ENCODE results near the gene ALKBH5. TPM values are rescaled to one million over a fixed set of nuclear protein-coding genes. Genes with fewer than 3 reads are reported as not detected.

Gene ALKBH5
- total and polyA plus RNA-seq, 9 of the 15 experiments (the other 6 are each of a cell fraction or from before 2014, with no cell fraction given): 11.4 to 70.0 (median 47.4) TPM

- TF ChIP-seq, protein P1, sequence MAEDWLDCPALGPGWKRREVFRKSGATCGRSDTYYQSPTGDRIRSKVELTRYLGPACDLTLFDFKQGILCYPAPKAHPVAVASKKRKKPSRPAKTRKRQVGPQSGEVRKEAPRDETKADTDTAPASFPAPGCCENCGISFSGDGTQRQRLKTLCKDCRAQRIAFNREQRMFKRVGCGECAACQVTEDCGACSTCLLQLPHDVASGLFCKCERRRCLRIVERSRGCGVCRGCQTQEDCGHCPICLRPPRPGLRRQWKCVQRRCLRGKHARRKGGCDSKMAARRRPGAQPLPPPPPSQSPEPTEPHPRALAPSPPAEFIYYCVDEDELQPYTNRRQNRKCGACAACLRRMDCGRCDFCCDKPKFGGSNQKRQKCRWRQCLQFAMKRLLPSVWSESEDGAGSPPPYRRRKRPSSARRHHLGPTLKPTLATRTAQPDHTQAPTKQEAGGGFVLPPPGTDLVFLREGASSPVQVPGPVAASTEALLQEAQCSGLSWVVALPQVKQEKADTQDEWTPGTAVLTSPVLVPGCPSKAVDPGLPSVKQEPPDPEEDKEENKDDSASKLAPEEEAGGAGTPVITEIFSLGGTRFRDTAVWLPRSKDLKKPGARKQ (CRISPR knock-in tag; IDR thresholded peaks at IDR 0.05): no peak
- TF ChIP-seq KAT7 (CRISPR knock-in tag; IDR thresholded peaks at IDR 0.05; ENCODE audit: borderline replicate concordance) (no peak), TCFL5 (CRISPR knock-in tag; conservative IDR thresholded peaks at IDR 0.05) (no peak), PHTF2 (CRISPR knock-in tag; IDR thresholded peaks at IDR 0.05) (no peak), SRSF9 (IDR thresholded peaks at IDR 0.05; ENCODE audit: borderline replicate concordance, low read depth, low read length) (no peak), ZNF830 (CRISPR knock-in tag; IDR thresholded peaks at IDR 0.05) (no peak), NFATC3 (IDR thresholded peaks at IDR 0.05) (no peak), SPI1 (IDR thresholded peaks at IDR 0.05; ENCODE audit: borderline replicate concordance, low read depth, low read length) (peak; percentile 76), ZNF75A (CRISPR knock-in tag; IDR thresholded peaks at IDR 0.05) (no peak), FIP1L1 (IDR thresholded peaks at IDR 0.05; ENCODE audit: low read depth, low read length, poor library complexity, severe bottlenecking) (no peak)
- TF ChIP-seq, protein P2, sequence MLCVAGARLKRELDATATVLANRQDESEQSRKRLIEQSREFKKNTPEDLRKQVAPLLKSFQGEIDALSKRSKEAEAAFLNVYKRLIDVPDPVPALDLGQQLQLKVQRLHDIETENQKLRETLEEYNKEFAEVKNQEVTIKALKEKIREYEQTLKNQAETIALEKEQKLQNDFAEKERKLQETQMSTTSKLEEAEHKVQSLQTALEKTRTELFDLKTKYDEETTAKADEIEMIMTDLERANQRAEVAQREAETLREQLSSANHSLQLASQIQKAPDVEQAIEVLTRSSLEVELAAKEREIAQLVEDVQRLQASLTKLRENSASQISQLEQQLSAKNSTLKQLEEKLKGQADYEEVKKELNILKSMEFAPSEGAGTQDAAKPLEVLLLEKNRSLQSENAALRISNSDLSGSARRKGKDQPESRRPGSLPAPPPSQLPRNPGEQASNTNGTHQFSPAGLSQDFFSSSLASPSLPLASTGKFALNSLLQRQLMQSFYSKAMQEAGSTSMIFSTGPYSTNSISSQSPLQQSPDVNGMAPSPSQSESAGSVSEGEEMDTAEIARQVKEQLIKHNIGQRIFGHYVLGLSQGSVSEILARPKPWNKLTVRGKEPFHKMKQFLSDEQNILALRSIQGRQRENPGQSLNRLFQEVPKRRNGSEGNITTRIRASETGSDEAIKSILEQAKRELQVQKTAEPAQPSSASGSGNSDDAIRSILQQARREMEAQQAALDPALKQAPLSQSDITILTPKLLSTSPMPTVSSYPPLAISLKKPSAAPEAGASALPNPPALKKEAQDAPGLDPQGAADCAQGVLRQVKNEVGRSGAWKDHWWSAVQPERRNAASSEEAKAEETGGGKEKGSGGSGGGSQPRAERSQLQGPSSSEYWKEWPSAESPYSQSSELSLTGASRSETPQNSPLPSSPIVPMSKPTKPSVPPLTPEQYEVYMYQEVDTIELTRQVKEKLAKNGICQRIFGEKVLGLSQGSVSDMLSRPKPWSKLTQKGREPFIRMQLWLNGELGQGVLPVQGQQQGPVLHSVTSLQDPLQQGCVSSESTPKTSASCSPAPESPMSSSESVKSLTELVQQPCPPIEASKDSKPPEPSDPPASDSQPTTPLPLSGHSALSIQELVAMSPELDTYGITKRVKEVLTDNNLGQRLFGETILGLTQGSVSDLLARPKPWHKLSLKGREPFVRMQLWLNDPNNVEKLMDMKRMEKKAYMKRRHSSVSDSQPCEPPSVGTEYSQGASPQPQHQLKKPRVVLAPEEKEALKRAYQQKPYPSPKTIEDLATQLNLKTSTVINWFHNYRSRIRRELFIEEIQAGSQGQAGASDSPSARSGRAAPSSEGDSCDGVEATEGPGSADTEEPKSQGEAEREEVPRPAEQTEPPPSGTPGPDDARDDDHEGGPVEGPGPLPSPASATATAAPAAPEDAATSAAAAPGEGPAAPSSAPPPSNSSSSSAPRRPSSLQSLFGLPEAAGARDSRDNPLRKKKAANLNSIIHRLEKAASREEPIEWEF (CRISPR knock-in tag; IDR thresholded peaks at IDR 0.05): no peak
- TF ChIP-seq, protein P3, sequence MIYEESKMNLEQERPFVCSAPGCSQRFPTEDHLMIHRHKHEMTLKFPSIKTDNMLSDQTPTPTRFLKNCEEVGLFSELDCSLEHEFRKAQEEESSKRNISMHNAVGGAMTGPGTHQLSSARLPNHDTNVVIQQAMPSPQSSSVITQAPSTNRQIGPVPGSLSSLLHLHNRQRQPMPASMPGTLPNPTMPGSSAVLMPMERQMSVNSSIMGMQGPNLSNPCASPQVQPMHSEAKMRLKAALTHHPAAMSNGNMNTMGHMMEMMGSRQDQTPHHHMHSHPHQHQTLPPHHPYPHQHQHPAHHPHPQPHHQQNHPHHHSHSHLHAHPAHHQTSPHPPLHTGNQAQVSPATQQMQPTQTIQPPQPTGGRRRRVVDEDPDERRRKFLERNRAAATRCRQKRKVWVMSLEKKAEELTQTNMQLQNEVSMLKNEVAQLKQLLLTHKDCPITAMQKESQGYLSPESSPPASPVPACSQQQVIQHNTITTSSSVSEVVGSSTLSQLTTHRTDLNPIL (CRISPR knock-in tag; IDR thresholded peaks at IDR 0.05): no peak
- TF ChIP-seq, protein P4, sequence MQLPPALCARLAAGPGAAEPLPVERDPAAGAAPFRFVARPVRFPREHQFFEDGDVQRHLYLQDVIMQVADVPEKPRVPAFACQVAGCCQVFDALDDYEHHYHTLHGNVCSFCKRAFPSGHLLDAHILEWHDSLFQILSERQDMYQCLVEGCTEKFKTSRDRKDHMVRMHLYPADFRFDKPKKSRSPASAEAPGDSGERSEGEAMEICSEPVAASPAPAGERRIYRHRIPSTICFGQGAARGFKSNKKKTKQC (CRISPR knock-in tag; IDR thresholded peaks at IDR 0.05): no peak
- TF ChIP-seq, protein P5, sequence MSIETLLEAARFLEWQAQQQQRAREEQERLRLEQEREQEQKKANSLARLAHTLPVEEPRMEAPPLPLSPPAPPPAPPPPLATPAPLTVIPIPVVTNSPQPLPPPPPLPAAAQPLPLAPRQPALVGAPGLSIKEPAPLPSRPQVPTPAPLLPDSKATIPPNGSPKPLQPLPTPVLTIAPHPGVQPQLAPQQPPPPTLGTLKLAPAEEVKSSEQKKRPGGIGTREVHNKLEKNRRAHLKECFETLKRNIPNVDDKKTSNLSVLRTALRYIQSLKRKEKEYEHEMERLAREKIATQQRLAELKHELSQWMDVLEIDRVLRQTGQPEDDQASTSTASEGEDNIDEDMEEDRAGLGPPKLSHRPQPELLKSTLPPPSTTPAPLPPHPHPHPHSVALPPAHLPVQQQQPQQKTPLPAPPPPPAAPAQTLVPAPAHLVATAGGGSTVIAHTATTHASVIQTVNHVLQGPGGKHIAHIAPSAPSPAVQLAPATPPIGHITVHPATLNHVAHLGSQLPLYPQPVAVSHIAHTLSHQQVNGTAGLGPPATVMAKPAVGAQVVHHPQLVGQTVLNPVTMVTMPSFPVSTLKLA (conservative IDR thresholded peaks at IDR 0.05): peak in 1 of 2 experiments; percentile 14; a peak in 1 of 4 replicates
- TF ChIP-seq, protein P6, sequence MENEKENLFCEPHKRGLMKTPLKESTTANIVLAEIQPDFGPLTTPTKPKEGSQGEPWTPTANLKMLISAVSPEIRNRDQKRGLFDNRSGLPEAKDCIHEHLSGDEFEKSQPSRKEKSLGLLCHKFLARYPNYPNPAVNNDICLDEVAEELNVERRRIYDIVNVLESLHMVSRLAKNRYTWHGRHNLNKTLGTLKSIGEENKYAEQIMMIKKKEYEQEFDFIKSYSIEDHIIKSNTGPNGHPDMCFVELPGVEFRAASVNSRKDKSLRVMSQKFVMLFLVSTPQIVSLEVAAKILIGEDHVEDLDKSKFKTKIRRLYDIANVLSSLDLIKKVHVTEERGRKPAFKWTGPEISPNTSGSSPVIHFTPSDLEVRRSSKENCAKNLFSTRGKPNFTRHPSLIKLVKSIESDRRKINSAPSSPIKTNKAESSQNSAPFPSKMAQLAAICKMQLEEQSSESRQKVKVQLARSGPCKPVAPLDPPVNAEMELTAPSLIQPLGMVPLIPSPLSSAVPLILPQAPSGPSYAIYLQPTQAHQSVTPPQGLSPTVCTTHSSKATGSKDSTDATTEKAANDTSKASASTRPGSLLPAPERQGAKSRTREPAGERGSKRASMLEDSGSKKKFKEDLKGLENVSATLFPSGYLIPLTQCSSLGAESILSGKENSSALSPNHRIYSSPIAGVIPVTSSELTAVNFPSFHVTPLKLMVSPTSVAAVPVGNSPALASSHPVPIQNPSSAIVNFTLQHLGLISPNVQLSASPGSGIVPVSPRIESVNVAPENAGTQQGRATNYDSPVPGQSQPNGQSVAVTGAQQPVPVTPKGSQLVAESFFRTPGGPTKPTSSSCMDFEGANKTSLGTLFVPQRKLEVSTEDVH (IDR thresholded peaks at IDR 0.05; ENCODE audit: low read depth, partially characterized antibody): no peak
Measured at GRCh38 chr17:18257982-18258355, 74.3 kb downstream of the ALKBH5 start (continued).
